EH (cell line): ENCODE results near the gene SSTR3.
A peak's percentile ranks its signal among the peaks of the same experiment; 100 is the strongest.
"Not testable (repeated sequence)": the region's sequence is repeated elsewhere in the genome, so short reads cannot be mapped to it uniquely, and the experiment has no call there.

ENCODE experiments used
- DNase-seq: peaks from one replicate; pipeline ENCODE4 v3.0.0-alpha.2; 2015; ENCODE audit warnings: low read depth

SSTR3 gene

DNA sequence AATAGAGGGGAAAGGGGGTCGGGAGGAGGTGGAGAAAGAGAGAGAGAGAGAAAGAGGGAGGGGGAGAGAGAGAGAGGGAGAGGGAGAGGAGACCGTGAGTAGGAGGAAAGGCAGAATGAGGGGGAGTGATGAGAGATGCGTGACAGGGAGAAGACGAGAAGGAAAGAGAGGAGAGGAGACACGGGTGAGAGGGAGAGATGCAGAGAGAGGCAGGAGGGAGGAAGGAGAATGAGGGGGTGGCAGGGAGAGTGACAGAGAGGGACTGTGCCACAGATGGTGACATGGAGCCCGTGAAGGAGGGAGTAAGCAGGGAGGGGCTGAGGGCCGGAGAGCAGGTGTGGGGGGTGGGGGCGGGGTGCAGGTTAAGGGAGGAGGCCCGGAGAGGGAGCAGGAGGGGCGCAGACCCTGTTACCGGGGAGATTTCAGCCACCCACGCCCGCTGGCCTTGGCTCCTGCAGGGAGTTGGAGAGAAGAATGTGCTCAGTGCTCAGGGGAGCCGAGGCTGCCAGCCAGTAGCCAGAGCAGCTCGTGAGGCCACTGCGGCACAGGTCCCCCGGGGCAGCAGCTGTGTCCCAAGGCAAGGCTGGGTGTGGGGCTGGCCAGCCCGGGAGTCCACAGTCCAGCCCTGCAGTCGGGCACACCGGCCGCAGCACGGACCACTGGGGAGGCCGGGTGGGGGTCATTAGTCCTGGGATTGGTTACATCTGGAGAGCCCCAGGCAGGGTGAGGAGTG is at the start of gene SSTR3:
TSS of gene SSTR3 (minus strand) at position 304 of the 733 bp plus-strand sequence. CDS start 4,674 bp downstream, outside the sequence.
- peak; percentile 25 for DNase-seq

DNA sequence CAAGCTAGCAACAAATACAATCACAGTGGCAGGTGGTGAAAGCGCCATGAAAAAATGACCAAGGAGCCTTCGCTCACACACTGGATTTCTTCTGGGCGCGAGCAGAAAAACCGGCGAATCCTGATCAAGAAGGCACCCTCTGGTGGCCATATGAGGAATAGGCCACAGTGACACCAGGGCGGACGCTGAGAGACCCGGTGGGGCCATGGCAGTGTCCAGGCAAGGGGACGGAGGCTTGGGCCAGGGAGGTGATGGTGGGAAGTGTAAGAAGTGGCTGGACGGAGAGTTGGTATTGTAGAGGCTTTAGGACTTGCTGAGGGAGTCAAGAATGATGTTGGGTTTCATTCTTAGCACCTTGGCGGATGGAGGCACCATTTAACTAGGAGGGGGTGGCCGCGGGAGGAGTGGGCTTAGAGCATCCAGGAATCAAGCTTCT is 48.6 kb upstream of the SSTR3 start:
- peak; percentile 63 for DNase-seq

DNA sequence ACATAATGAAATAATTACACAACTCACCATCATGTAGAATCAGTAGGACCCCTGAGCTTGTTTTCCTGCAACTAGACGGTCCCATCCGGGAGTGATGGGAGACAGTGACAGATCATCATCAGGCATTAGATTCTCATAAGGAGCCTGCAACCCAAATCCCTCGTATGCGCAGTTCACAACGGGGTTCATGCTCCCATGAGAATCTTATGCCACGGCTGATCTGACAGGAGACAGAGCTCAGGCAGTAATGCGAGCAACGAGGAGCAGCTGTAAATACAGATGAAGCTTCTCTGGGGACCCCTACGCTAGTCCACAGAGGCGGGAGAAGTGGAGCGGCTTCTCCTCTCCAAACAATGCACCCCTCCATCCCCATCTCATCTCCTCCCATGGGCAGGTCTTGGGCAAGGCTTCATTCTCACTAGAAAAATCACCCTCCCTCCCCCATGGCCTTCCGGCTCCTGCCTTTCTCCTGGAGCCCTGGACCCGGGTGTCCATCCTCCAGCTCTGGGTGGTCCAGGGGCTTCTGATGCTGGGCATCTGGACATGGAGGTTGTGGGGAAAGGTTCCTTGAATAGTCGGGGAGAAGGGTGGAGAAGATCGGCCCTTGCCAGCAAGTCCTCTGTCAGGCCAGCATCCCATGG is 48.0 kb upstream of the SSTR3 start:
- no peak for DNase-seq

DNA sequence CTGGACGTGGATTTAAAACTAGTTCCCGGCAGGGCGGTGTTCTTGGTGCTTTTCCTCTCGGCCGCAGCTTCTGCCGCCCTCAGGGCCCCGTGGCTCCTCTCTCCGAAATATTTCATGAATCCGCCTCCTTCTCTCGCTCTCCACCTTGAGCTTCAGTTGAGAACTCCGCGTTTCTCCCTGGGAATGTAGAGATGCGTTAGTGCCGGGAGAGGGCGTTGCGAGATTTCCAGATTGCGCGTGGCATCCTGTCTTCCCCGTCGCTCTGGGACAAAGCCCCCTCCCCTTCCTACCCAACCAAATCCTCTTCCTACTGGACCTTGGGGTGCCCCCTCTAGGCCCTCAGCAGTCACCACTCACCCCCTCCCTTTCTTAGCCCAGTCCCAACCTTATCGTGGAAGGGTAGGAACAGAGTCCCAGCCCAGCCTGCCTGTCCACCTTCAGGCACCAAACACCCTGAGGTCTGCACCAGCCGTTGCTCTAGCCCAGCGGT is 47.3 kb upstream of the SSTR3 start:
- peak; percentile 59 for DNase-seq

DNA sequence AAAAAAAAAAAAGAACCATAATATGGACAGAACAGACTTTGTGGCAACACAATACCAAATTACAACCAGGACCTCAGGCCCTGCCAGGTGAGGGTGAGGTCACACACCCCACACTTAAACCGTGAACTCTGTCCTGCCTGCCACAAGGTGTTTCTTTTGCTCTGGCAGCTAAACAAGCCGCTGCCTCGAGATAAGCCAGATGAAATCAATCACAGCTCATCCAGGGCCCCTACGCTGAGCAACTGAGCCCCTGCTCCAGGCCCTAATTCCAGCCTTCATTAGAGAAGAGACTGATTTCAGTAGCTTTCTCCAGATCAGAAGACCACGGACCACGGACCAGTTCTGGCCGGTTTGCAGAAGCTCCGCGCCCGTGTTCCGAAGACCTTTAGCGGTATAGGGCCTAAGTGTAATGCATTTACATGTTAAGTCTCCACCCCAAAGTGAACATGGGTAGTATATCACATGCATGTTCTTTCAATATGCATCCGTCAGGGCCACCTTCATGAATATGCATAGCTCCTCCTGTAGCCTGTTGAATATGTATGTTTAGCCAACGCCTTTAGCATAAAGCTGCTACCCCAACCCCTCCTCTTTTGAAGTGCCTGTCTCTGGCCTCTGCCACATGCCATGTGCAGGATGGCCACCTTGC is 46.6 kb upstream of the SSTR3 start:
- DNase-seq = no peak

DNA sequence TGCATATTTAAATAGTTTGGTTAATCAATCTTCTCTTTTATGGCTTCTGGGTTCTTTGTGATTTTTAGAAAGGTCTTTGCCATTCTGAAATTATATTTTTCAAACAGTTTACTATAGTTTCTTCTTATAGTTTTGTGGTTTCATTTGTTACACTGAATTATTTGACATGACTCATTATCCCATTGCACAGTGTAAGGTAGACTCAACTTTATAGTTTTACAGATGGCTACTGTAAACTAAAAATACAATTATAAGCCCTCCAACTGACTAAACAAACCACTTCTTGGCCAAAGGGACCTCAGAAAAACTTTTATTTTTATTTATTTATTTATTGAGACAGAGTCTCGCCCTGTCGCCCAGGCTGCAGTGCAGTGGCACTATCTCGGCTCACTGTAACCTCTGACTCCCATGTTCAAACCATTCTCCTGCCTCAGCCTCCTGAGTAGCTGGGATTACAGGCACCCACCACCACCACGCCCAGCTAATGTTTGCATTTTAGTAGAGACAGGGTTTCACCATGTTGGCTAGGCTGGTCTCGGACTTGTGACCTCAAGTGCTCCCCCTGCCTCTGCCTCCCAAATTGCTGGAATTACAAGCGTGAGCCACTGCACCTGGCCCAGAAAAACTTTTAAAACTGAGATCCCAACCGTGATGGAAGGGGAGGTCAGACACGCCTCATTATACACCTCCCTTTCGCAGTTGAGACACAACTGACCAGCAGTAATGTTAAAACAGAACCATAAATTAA is 45.9 kb upstream of the SSTR3 start:
- no peak for DNase-seq

DNA sequence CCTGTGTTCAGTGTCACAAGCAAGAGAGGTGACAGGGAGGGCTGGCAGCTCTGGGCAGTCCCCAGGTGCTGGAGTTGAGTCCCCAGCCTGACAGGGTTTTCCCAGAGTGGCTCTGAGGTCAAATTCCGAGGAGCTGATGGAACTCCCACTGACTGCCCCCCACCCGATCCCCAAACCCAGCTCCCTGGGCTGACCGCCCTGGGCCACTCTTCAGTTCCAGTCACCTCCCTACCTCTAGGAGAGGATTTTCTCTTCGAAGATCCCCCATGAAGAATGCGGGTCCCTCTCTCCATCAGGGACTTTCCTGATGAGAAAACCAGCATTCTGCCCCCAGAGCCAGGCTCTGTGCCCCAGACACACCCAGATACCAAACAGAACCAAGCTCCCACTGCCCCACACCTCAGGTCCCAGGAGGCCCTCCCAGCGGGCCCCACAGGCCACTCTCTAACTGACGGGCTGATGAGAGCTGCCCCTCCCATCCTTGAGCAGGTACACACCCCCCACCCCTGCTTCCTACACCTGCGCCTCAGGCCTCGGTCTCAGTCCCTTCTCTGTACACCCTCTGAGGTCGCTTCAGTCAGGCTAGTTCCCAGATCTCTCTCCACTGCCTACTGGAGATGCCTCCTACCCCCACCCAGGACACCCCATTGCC is 43.9 kb upstream of the SSTR3 start:
- no peak for DNase-seq

DNA sequence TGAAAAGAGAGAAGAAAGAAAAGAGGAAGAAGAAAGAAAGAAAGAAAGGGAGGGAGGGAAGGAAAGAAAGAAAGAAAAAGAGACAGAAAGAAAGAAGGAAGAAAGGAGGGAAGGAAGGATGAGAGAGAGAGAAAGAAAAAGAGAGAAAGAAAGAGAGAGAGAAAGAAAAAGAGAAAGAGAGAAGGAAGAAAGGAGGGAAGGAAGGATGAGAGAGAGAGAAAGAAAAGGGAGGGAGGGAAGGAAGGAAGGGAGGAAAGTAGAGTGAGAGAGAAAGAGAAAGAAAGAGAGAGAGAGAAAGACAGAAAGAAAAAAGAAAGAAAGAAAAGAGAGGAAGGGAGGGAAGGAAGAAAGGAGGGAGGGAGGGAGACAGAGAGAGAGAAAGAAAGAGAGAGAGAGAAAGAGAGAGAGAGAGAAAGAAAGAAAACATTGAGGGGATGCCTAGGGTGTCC is 43.3 kb upstream of the SSTR3 start:
- no peak for DNase-seq

DNA sequence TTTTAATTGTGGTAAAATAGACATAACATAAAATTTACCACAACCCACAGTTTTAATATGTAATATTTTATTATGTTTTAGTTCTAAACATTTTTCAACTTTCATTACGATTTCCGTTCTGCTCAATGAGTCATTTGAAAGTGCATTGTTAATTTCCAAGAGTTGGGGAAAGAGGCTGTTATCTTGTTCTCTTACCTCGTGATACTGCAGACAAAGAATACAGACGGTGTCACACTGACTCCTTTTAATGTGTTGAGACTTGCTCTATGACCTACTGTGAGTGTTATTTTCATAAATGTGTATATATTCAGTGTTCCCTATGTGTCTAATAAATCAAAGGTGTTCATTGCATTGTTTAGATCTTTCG is 42.6 kb upstream of the SSTR3 start:
- no peak for DNase-seq

DNA sequence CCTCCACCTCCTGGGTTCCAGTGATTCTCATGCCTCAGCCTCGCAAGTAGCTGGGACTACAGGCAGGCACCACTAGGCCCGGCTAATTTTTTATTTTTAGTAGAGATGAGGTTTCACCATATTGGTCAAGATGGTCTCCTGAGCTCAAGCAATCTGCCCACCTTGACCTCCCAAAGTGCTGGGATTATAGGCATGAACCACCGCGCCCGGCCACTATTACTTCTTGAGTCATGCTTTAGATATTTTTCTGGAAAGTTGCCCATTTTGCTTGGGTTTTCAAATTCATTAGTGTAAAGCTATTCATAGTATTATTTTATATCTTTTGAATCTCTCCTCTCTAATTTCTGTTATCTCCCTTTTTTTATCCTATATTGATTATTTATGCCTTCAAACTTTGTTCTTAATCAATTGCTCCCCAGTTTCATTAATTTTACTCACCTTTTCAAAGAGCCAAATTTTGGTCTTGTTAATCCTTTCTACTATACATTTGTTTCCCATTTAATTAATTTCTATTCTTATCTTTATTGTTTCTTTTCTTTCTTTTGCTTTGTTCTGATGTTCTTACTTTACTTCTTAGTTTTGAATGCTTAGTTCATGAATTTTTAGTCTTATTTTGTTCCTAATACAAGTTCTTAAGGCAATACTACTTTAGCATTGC is 42.1 kb upstream of the SSTR3 start:
- peak; percentile 78 for DNase-seq

DNA sequence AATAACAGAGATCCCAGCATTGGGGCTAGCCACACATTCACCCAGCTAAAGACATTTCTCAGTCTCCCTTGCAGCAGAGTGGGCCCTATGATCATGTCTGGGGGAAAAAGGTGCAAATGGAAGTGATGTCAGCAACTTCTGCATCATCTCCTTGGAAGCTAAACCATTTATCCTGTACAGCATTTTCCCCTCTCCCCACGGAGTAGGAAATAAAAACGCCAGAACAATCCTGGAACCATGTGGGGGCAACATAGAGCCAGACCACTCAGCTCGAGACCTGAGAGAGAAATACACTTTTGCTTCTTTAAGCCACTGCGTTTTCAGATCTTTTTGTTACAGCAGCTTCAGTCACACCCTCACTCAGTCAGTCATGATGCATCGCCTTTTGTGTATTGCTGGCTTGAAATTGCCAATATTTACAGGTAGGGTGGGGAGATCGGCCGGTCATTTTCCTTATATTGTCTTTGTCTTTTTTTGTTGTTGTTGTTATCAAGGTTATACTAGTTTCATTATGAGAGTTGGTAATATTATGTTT is 40.9 kb upstream of the SSTR3 start:
- no peak for DNase-seq

DNA sequence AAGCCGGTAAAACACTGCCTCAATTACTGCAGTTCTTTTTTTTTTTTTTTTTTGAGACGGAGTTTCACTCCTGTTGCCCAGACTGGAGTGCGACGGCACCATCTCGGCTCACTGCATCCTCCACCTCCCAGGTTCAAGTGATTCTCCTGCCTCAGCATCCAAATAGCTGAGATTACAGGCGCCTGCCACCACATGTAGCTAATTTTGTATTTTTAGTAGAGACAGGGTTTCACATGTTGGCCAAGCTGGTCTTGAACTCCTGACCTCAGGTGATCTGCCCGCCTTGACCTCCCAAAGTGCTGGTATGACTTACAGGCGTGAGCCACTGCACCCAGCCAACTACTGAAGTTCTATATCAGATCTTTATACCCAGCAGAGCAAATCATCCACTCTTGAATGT is 39.6 kb upstream of the SSTR3 start:
- not testable (repeated sequence) for DNase-seq

DNA sequence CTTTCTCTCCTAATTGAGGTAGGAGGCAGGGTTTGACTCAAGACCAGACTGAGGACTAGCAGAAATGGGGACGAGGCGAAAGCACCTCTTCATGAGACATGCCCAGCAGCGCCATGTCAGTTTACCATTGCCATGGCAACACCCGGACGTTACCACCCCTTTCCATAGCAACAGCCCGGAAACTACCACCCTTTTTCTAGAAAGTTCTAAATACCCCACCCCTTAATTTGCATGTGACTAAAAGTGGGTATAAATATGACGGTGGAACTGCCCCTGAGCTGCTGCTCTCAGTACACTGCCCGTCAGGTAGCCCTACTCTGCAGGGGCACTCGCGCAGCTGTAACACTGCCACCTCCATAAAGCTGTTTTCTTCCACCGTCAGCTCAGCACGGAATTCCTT is 37.7 kb upstream of the SSTR3 start:
- DNase-seq = no peak

DNA sequence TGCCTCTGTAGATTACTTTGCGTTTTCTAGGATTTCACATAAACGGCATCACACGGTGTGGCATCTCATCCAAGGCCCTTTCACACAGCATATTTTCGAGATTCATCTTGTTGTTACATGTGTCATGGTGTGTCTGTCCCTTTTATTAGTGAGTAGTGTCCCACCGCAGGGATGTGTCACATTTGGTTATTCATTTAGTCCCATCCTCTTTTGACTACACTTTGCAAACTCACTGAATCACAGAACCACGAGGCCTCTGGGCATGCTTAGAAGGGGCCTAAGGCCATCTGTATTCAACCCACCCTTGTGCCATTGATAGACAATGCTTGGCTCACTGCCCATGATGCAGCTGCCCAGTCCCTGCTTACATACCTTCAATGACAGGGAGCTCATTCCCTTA is 36.0 kb upstream of the SSTR3 start:
- DNase-seq = no peak

DNA sequence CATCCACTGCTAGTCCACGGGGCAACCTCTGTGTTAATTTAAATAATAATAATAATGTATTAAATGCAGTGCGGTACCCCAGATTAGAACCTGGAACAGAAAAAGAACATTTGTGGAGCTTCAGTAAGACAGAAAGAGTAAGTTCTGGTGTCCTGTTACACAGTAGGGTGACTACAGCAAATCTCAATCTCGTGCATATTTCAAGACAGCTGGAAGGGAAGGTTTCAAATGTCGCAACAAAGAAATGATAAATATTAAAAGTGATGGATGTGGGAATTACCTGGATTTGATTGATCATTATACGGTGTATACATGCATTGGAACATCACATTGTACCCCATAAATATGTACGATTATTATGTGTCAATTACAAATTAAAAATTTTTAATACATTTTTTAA is 33.5 kb upstream of the SSTR3 start:
- no peak for DNase-seq

DNA sequence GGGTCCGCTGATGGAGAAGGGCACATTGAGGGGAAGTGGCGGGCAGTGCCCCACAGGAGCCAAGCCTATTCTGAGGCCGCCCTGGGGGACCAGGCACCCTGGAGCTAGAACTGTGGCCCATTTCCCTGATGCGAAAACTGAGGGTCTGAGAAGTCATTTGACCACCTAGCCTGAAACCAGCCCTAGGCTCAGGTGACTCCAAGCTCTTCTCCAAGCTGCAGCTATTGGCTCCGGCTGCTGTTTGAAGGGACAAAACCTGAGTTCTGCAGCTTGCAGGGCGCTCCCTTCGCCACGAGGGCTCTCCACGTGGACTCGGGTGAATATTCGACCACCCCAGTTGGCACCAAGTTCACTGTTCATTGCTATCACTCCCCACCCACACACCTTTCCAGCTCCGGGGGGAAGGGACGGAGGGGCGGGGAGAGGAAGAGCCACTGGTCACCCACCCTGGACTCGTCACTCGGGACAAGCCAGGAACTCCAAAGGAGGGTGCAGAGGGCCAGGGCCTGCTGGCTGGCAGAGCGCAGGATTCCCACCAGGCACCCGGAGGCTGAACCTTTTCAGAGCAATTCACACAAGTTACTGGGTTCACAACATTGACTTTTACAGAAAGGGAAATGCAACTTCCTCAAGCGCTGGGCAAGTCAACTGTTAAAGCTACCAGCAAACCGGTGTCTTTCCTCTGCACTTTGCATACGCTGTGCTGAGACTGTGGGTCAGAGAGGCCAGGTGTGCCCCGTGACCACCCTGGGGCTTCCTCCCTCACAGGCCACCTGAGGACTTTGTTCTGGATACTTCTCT is 32.8 kb upstream of the SSTR3 start:
- DNase-seq = no peak

DNA sequence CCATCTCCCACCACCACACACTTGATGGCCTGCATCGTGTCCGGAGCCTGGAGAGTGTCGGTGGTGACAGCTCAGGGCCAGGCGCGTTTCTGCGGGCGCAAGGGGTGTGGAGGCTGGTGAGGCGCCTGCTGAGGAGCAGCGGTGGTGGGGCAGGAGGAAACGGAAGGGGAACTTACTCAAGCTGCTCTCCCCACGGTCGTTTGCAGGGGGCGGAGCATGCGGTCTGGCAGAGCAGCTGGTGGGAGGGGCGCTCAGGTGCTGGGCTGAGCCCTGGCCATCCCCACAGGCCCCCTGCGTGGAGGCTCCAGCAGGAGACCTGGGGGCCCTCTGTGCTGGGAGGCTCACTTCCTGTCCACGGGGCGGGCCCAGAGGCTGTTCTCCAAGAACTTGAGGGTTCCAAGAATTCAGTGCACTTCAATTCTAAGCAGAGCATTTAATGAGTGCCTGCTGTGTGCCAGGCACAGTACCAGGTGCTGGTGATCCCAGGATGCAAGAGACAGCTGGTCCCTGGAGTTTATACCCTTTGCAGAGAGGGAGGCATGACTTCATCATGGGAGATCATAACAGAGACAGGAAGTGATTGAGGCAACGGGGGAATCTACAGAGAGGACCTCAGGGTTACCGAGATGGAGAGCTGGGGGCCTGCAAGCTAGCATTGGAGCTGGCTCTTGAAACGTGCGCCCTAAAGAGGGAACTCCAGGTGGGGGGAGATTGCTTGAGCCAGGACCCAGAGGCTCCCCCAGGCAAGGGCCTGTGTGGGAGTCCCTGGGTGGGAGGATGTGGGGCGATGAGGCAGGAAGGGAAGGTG is 32.0 kb upstream of the SSTR3 start, which contains the start of gene RAC2:
TSS of gene RAC2 (minus strand) at position 156 of the 808 bp plus-strand sequence. CDS start at position 35, 121 bp downstream.
- peak; percentile 63 for DNase-seq

DNA sequence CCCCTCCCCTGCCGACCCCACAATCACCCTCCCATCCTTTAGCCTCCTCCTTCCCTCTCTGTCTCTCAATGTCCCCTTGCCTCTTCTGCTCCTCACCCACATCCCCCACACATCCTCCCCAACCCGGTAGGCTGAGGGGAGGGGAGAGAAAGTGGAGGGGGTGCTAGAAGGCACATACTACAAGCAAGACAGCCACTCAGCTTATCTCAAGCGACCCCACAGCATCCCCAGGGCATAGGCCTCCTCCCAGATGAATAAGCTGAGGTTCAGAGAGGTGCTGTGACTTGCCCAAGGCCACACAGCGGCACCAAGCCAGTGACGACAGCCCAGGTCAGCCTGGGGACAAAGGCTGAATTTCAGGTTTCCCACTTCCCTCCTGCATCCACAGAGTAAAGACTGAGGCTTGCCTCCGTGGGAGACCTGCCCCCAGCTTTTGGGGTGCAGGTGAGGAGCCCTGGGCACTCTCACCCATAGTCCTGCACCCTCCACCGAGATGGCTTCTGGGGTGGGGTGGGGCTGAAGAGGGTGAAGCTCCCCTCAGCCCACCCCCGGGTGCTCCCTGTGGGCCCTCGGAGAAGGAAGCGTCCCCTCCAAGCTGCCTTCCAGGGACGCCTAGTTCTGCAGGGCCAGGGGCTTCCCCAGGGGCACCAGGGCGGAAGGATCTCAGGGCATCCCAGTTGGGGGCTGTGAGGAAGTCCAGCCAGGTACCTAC is 31.3 kb upstream of the SSTR3 start:
- DNase-seq = no peak
